Stomach smooth muscle (tissue), 2 donors: ENCODE data around the gene GOLGA6L2.

Experiments used
- H3K27ac ChIP-seq: one replicate; pipeline ENCODE4 v1.7.0; 2013; ENCODE audit warnings: mild to moderate bottlenecking, low read length, inconsistent platforms
- H3K27me3 ChIP-seq, 2 donors: one replicate each; pipeline ENCODE4 v1.7.0; 2013; ENCODE audit warnings: low read length in 2 of 2; ENCODE audit not compliant: insufficient read depth in 2 of 2, control insufficient read depth in 1 of 2
- H3K36me3 ChIP-seq, 2 donors: one replicate each; pipeline ENCODE4 v1.7.0; 2013; ENCODE audit warnings: low read length in 2 of 2; ENCODE audit not compliant: control insufficient read depth in 2 of 2, insufficient read depth in 2 of 2
- H3K4me1 ChIP-seq: one replicate; pipeline ENCODE4 v1.7.0; 2013; ENCODE audit warnings: low read length; ENCODE audit not compliant: control insufficient read depth, insufficient read depth
- H3K4me3 ChIP-seq, 2 donors: one replicate each; pipeline ENCODE4 v1.7.0; 2013; ENCODE audit warnings: low read length in 2 of 2
- H3K9ac ChIP-seq, 2 donors: one replicate each; pipeline ENCODE4 v1.7.0; 2013; ENCODE audit warnings: low read length in 2 of 2, mild to moderate bottlenecking in 1 of 2
- H3K9me3 ChIP-seq, 2 donors: one replicate each; pipeline ENCODE4 v1.7.0; 2013; ENCODE audit warnings: low read length in 2 of 2; ENCODE audit not compliant: control insufficient read depth in 2 of 2
- donor health status: healthy.
- donor health status: Pancreatic carcinoma.

GOLGA6L2 gene

GRCh38 chr15:23447107-23447500 lies at the start of gene GOLGA6L2:
Gene GOLGA6L2, minus strand, starts transcription at chr15:23447243. Its CDS starts 62 bp downstream, at chr15:23447181.
- Histone ChIP-seq H3K27me3 (peaks cover 0 to 2% of the 10 kb centered on the region in 2 donors), H3K36me3 (no peaks in the 10 kb centered on the region), H3K27ac (no peak within 1 kb of the TSS), H3K4me1 (no peaks in the 10 kb centered on the region), H3K9me3 (no peaks in the 10 kb centered on the region), H3K9ac (no peak within 1 kb of the TSS), H3K4me3 (no peak within 1 kb of the TSS)

- Histone ChIP-seq H3K9me3 (no peaks in the 10 kb centered on the region), H3K27ac (no peak overlapping the region), H3K36me3 (no peaks in the 10 kb centered on the region), H3K4me1 (no peaks in the 10 kb centered on the region), H3K9ac (no peak overlapping the region), H3K4me3 (no peak overlapping the region), H3K27me3 (no peaks in the 10 kb centered on the region)
These were observed 37.8 kb upstream of the GOLGA6L2 start for GRCh38 chr15:23484870-23485269.

- Histone ChIP-seq H3K9ac (no peak overlapping the region), H3K9me3 (no peaks in the 10 kb centered on the region), H3K4me3 (no peak overlapping the region), H3K27ac (no peak overlapping the region), H3K27me3 (no peaks in the 10 kb centered on the region), H3K36me3 (no peaks in the 10 kb centered on the region), H3K4me1 (no peaks in the 10 kb centered on the region)
These were observed 36.8 kb upstream of the GOLGA6L2 start for GRCh38 chr15:23483821-23484299.

GRCh38 chr15:23482764-23483489 lies 35.9 kb upstream of the GOLGA6L2 start:
- Histone ChIP-seq H3K36me3 (no peaks in the 10 kb centered on the region), H3K27ac (no peak overlapping the region), H3K27me3 (no peaks in the 10 kb centered on the region), H3K4me1 (no peaks in the 10 kb centered on the region), H3K9me3 (no peaks in the 10 kb centered on the region), H3K4me3 (no peak overlapping the region), H3K9ac (no peak overlapping the region)

GRCh38 chr15:23482228-23482627 lies 35.2 kb upstream of the GOLGA6L2 start:
- Histone ChIP-seq H3K4me1 (no peaks in the 10 kb centered on the region), H3K9ac (no peak overlapping the region), H3K27ac (no peak overlapping the region), H3K4me3 (no peak overlapping the region), H3K27me3 (no peaks in the 10 kb centered on the region), H3K36me3 (no peaks in the 10 kb centered on the region), H3K9me3 (no peaks in the 10 kb centered on the region)

GRCh38 chr15:23477920-23478319 lies 30.9 kb upstream of the GOLGA6L2 start:
- Histone ChIP-seq H3K36me3 (no peaks in the 10 kb centered on the region), H3K27ac (no peak overlapping the region), H3K4me3 (no peak overlapping the region), H3K27me3 (no peaks in the 10 kb centered on the region), H3K4me1 (no peaks in the 10 kb centered on the region), H3K9me3 (no peaks in the 10 kb centered on the region), H3K9ac (no peak overlapping the region)

GRCh38 chr15:23472678-23473077 lies 25.6 kb upstream of the GOLGA6L2 start:
- no peaks in the 10 kb centered on the region for H3K9me3 ChIP-seq
- H3K36me3 ChIP-seq, result no peaks in the 10 kb centered on the region
- H3K27ac ChIP-seq, result no peak overlapping the region
- H3K4me1 ChIP-seq, result no peaks in the 10 kb centered on the region
- H3K4me3 ChIP-seq, result no peak overlapping the region
- H3K9ac ChIP-seq, result no peak overlapping the region
- peaks cover 2% of the 10 kb centered on the region in 2 donors for H3K27me3 ChIP-seq

- Histone ChIP-seq H3K4me1 (no peaks in the 10 kb centered on the region), H3K27ac (no peak overlapping the region), H3K36me3 (no peaks in the 10 kb centered on the region), H3K27me3 (peaks cover 2% of the 10 kb centered on the region in 2 donors), H3K4me3 (no peak overlapping the region), H3K9me3 (no peaks in the 10 kb centered on the region), H3K9ac (no peak overlapping the region)
These were observed 25.0 kb upstream of the GOLGA6L2 start for GRCh38 chr15:23472033-23472432.

- no peaks in the 10 kb centered on the region for H3K36me3 ChIP-seq
- H3K27ac ChIP-seq, result no peak overlapping the region
- no peaks in the 10 kb centered on the region for H3K4me1 ChIP-seq
- H3K9ac ChIP-seq, result no peak overlapping the region
- H3K27me3 ChIP-seq, result peaks cover 2% of the 10 kb centered on the region in 2 donors
- H3K9me3 ChIP-seq, result no peaks in the 10 kb centered on the region
- H3K4me3 ChIP-seq, result no peak overlapping the region
These were observed 20.1 kb upstream of the GOLGA6L2 start for GRCh38 chr15:23467110-23467600.

- Histone ChIP-seq H3K9me3 (no peaks in the 10 kb centered on the region), H3K27ac (no peak overlapping the region), H3K4me3 (no peak overlapping the region), H3K4me1 (no peaks in the 10 kb centered on the region), H3K27me3 (no peaks in the 10 kb centered on the region), H3K9ac (no peak overlapping the region), H3K36me3 (no peaks in the 10 kb centered on the region)
These were observed 10.8 kb upstream of the GOLGA6L2 start for GRCh38 chr15:23457890-23458289.
